Gastrocnemius medialis (tissue), 4 donors: Measurements from ENCODE around the gene RALY.

Experiments
- CTCF ChIP-seq, 5 experiments: fragments of 450-650 bp in 3 of 5; fragments of 200-600 bp in 2 of 5; sonication (generic) in 2 of 5; IDR thresholded peaks in 4 of 5; conservative IDR thresholded peaks in 1 of 5; 1 replicate in 4 of 5; 2 replicates in 1 of 5; pipeline ENCODE4 v1.5.1; 2016 to 2019; ENCODE audit warnings: antibody characterized with exemption in 5 of 5, mild to moderate bottlenecking in 3 of 5, moderate library complexity in 3 of 5
- POLR2A ChIP-seq, 2 donors: fragments of 450-650 bp; IDR thresholded peaks; one replicate each; pipeline ENCODE4 v1.6.1; 2017; ENCODE audit warnings: antibody characterized with exemption in 2 of 2, mild to moderate bottlenecking in 2 of 2, moderate library complexity in 2 of 2

- TF ChIP-seq CTCF (IDR thresholded peaks at IDR 0.05 in 4 of 5, conservative IDR thresholded peaks at IDR 0.05 in 1 of 5) (no peak), POLR2A (IDR thresholded peaks at IDR 0.05) (no peak)
Observed at GRCh38 chr20:34033903-34034302, 40.2 kb downstream of the RALY start.
